PC-3 (cell line): Measurements from ENCODE around the gene SHANK2.

ENCODE experiments used
- CTCF ChIP-seq: fragments of 300-600 bp; sonication (generic); conservative IDR thresholded peaks from 2 replicates; pipeline ENCODE4 v1.5.1; 2017; ENCODE audit warnings: antibody characterized with exemption, low read depth, mild to moderate bottlenecking, low read length
- EZH2 ChIP-seq: fragments of 300-600 bp; sonication (generic); IDR thresholded peaks from one replicate; pipeline ENCODE4 v1.6.1; 2017; ENCODE audit warnings: antibody characterized with exemption, mild to moderate bottlenecking, low read length; ENCODE audit not compliant: unreplicated experiment
- EZH2phosphoT487 ChIP-seq: fragments of 300-600 bp; sonication (generic); IDR thresholded peaks from 2 replicates; pipeline ENCODE4 v1.6.1; 2018; ENCODE audit warnings: mild to moderate bottlenecking, antibody characterized with exemption, low read length, borderline replicate concordance

GRCh38 chr11:71235719-71236118 lies 16.7 kb downstream of the SHANK2 start:
- TF ChIP-seq CTCF, result no peak
- TF ChIP-seq EZH2, result no peak
- TF ChIP-seq EZH2phosphoT487, result no peak
